WERI-Rb-1 (cell line): ENCODE results near the gene CD180.

Experiments used
- DNase-seq: peaks from one replicate; pipeline ENCODE4 v3.0.0-alpha.2; 2020
- H3K27ac ChIP-seq: fragments of 250-450 bp; sonication (Bioruptor Pico); 2 replicates; pipeline ENCODE4 v1.5.1; 2020; ENCODE audit warnings: mild to moderate bottlenecking, moderate library complexity
- H3K27me3 ChIP-seq: fragments of 250-450 bp; sonication (Bioruptor Pico); 2 replicates; pipeline ENCODE4 v1.5.1; 2021; ENCODE audit warnings: mild to moderate bottlenecking, low read depth, moderate library complexity; ENCODE audit not compliant: insufficient read depth, severe bottlenecking
- H3K36me3 ChIP-seq: fragments of 250-450 bp; sonication (Bioruptor Pico); 2 replicates; pipeline ENCODE4 v1.5.1; 2020; ENCODE audit warnings: mild to moderate bottlenecking, moderate library complexity
- H3K4me3 ChIP-seq: 2 replicates; pipeline ENCODE4 v1.5.1; 2011; ENCODE audit warnings: low read depth, mild to moderate bottlenecking, control low read depth, low read length
- H3K9me3 ChIP-seq: fragments of 250-450 bp; sonication (Bioruptor Pico); 2 replicates; pipeline ENCODE4 v1.5.1; 2021; ENCODE audit warnings: mild to moderate bottlenecking, moderate library complexity; ENCODE audit not compliant: severe bottlenecking
- CTCF ChIP-seq: IDR thresholded peaks from 2 replicates; pipeline ENCODE4 v1.5.1; 2011; ENCODE audit warnings: low read depth, mild to moderate bottlenecking, control low read depth, inconsistent platforms, low read length

CD180 gene

GRCh38 chr5:67183859-67184258 is 12.7 kb downstream of the CD180 start:
- no peaks in the 10 kb centered on the region for H3K9me3 ChIP-seq
- no peak for TF ChIP-seq CTCF
- no peaks in the 10 kb centered on the region for H3K36me3 ChIP-seq
- no peak for DNase-seq
- no peak overlapping the region for H3K27ac ChIP-seq
- no peaks in the 10 kb centered on the region for H3K27me3 ChIP-seq
- no peak overlapping the region for H3K4me3 ChIP-seq

GRCh38 chr5:67182301-67182790 is 14.3 kb downstream of the CD180 start:
- no peaks in the 10 kb centered on the region for H3K27me3 ChIP-seq

GRCh38 chr5:67181648-67182221 is 14.9 kb downstream of the CD180 start:
- H3K9me3 ChIP-seq = no peaks in the 10 kb centered on the region
- no peak for DNase-seq
- H3K27ac ChIP-seq = no peak overlapping the region
- H3K27me3 ChIP-seq = no peaks in the 10 kb centered on the region
- TF ChIP-seq CTCF = no peak
- H3K36me3 ChIP-seq = no peaks in the 10 kb centered on the region
- H3K4me3 ChIP-seq = no peak overlapping the region

More at GRCh38 chr5:67182301-67182790, 14.3 kb downstream of the CD180 start:
- Histone ChIP-seq H3K9me3 (no peaks in the 10 kb centered on the region), H3K27ac (no peak overlapping the region), H3K4me3 (no peak overlapping the region), H3K36me3 (no peaks in the 10 kb centered on the region)
- no peak for DNase-seq
- TF ChIP-seq CTCF = no peak

GRCh38 chr5:67179697-67180361 is 16.8 kb downstream of the CD180 start:
- no peak overlapping the region for H3K4me3 ChIP-seq
- H3K27me3 ChIP-seq = no peaks in the 10 kb centered on the region
- H3K36me3 ChIP-seq = no peaks in the 10 kb centered on the region
- no peaks in the 10 kb centered on the region for H3K9me3 ChIP-seq
- H3K27ac ChIP-seq = no peak overlapping the region
- no peak for DNase-seq
- TF ChIP-seq CTCF = no peak

GRCh38 chr5:67178966-67179365 is 17.6 kb downstream of the CD180 start:
- no peak for DNase-seq
- TF ChIP-seq CTCF = no peak
- H3K36me3 ChIP-seq = no peaks in the 10 kb centered on the region
- H3K27ac ChIP-seq = no peak overlapping the region
- H3K9me3 ChIP-seq = no peaks in the 10 kb centered on the region
- H3K4me3 ChIP-seq = no peak overlapping the region
- H3K27me3 ChIP-seq = no peaks in the 10 kb centered on the region
